Lower lobe of right lung (tissue), 2 donors: ENCODE measurements around the gene NDUFB10. TPM values are rescaled to one million over a fixed set of nuclear protein-coding genes. Genes with fewer than 3 reads are reported as not detected.

ENCODE experiments used
- ATAC-seq, 2 donors: fragments of 200-7000 bp; cut with Tn5 transposase; one replicate each; pipeline ENCODE4 v1.9.1; 2020 to 2022; ENCODE audit warnings: mild to moderate bottlenecking in 2 of 2, moderate library complexity in 2 of 2
- DNase-seq: peaks from one replicate; pipeline ENCODE4 v3.0.0-alpha.2; 2020
- H3K27ac ChIP-seq: fragments of 200-600 bp; one replicate; pipeline ENCODE4 v1.8.0; 2022
- H3K27me3 ChIP-seq: fragments of 200-600 bp; one replicate; pipeline ENCODE4 v1.8.0; 2022; ENCODE audit warnings: low read depth
- H3K36me3 ChIP-seq: fragments of 200-600 bp; one replicate; pipeline ENCODE4 v1.8.0; 2022; ENCODE audit warnings: mild to moderate bottlenecking
- H3K4me1 ChIP-seq: fragments of 200-600 bp; one replicate; pipeline ENCODE4 v1.8.0; 2022
- H3K4me3 ChIP-seq: fragments of 200-600 bp; one replicate; pipeline ENCODE4 v1.8.0; 2022; ENCODE audit warnings: mild to moderate bottlenecking
- H3K9me3 ChIP-seq: fragments of 200-600 bp; one replicate; pipeline ENCODE4 v1.8.0; 2022
- intact Hi-C: fragments of 100-400 bp; cut with DNase I; formaldehyde crosslinking; loops from one replicate; pipeline ENCODE4 v1.11.0; 2022
- total RNA-seq: library from RNA; stranded (reverse); fragmentation: NEBNext Ultra II Directional; extraction: Animal tissue kit (Norgen Biotek cat#: 25700); gene quantifications from one replicate; pipeline ENCODE4 v1.2.1, GENCODE V29; 2021
- TF ChIP-seq, protein P1 (sequence below): fragments of 200-600 bp; IDR thresholded peaks from one replicate; pipeline ENCODE4 v1.8.0; 2022; ENCODE audit warnings: antibody characterized with exemption, mild to moderate bottlenecking
- donor health status: DM: no; HTN: yes; CAD: no; lungs with severe emphysema.

NDUFB10 gene
- total RNA-seq, 1 donor from 2014 or later: 85.8 TPM

DNA sequence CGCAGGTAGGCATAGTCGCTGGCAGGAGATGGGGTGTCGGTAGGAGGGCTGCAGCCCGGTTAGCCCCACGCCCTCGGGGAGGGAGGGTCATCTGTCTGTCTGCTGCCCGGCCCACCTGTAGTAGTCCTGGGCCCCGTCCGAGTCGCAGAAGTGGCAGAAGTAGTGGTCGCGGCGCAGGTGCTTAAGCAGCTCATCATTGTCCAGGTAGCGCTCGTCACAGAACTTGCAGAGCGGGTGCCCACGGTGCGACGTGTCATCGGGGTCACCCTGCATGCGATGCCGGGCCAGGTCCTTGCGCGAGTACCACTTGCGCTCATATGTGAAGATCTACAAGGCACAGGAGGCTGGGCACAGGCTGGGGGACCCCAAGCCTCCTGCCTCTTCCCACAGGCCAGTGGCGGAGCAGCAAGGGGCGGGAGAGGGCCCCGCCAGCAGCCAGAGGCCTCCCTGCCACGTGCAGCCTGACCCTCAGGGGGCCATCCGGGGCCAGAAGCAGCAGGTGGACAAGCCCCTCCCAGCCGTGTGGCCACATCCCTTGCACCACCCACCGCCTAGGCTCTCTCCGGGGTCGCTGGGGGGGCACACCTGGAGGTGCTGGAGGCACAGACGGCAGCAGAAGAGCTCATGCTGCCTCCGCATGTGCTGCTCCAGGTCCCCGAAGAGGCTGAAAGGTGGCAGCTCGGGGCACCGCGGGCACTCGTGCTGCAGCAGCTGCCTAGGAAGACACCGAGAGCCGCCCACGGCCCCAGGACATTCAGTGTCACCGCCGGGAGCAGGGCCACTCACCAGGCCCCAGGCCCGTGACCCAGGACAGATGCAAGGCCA is 43.3 kb downstream of the NDUFB10 start:
- Histone ChIP-seq H3K27ac (no peak overlapping the region), H3K27me3 (no peaks in the 10 kb centered on the region), H3K9me3 (no peaks in the 10 kb centered on the region), H3K4me3 (no peak overlapping the region), H3K4me1 (peaks cover 49% of the 10 kb centered on the region), H3K36me3 (peaks cover 60% of the 10 kb centered on the region)
- TF ChIP-seq, protein P1, sequence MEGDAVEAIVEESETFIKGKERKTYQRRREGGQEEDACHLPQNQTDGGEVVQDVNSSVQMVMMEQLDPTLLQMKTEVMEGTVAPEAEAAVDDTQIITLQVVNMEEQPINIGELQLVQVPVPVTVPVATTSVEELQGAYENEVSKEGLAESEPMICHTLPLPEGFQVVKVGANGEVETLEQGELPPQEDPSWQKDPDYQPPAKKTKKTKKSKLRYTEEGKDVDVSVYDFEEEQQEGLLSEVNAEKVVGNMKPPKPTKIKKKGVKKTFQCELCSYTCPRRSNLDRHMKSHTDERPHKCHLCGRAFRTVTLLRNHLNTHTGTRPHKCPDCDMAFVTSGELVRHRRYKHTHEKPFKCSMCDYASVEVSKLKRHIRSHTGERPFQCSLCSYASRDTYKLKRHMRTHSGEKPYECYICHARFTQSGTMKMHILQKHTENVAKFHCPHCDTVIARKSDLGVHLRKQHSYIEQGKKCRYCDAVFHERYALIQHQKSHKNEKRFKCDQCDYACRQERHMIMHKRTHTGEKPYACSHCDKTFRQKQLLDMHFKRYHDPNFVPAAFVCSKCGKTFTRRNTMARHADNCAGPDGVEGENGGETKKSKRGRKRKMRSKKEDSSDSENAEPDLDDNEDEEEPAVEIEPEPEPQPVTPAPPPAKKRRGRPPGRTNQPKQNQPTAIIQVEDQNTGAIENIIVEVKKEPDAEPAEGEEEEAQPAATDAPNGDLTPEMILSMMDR: no peak
- ATAC-seq (no peak), DNase-seq (no peak)
- intact Hi-C loops: no loop called here

DNA sequence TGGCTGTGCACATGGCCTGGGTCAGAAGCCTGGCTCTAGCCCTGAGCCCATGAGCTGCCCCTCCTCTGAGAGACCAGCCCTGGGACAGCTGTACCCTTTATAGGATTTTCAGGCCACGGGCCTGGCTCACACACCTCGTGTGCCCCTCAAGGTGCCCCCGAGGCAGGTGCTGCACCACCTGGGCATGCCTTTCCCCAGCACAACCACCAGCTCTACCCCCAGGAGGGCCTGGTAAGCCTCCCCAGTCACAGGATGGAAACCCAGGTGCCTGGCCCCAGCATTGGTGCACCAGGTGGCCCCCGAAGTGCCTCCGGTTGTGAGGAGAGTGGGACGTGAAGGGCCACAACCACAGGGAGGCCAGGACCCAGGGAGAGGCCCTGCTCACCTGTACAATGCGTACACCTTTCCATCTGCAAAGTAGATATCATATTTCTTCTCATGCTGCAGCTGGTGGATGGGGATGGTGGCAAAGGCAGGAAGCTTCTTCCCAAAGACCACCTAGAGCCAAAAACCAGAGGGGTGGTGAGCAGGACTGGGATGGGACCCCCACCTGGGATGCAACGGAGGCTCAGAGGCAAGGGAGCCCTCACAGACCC is 44.0 kb downstream of the NDUFB10 start:
- no peak for ATAC-seq
- peaks cover 52% of the 10 kb centered on the region for H3K4me1 ChIP-seq
- DNase-seq: no peak
- intact Hi-C loops: no loop called here
- H3K36me3 ChIP-seq: peaks cover 53% of the 10 kb centered on the region
- H3K9me3 ChIP-seq: no peaks in the 10 kb centered on the region
- H3K27ac ChIP-seq: no peak overlapping the region
- TF ChIP-seq, protein P1: no peak
- no peaks in the 10 kb centered on the region for H3K27me3 ChIP-seq
- H3K4me3 ChIP-seq: no peak overlapping the region

DNA sequence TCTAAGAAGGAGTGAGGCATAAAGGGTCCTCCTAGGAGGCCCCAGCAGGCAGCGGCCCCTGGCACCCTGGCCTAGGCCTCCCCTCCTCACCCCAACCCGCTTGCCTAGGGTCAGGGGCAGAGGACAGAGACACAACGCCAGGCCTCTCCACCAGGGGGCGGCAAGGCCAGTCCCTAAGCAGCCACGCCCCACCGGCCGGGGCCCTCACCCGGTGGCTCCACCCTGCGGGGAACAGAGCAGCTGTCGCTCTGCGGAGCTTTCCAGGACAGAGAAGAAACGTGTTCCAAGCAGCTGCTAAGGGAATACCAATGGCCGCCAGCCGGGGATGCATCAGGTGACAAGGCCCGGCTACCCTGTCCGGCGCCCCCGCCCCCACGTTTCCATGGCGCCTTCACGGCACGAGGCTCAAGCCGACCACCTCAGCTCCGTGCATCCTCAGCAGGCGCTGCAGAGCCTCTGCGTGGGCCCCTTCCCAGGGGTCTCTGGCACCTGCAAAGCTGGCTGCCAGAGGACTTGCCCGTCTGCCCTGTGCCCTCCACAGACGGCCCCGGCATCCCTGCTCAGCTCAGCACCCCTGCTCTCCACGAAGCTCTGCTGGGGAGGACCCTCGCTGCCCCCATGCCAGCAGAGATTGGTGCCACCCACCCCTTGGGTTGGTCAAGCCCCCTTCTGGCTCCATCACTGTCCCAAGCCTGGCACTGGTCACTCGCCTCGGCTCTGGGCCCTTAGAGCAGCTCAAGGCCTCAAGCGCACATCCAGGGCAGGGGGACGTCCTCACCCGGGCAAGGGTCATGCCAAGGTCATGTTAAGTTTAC is 44.7 kb downstream of the NDUFB10 start:
- DNase-seq (peak; percentile 94), ATAC-seq (peak; percentile 85 to 90)
- intact Hi-C loops: no loop called here
- Histone ChIP-seq H3K27me3 (no peaks in the 10 kb centered on the region), H3K4me1 (peaks cover 56% of the 10 kb centered on the region), H3K4me3 (peak overlapping the region; percentile 32), H3K36me3 (peaks cover 46% of the 10 kb centered on the region), H3K9me3 (no peaks in the 10 kb centered on the region), H3K27ac (no peak overlapping the region)
- TF ChIP-seq, protein P1: peak; percentile 95

DNA sequence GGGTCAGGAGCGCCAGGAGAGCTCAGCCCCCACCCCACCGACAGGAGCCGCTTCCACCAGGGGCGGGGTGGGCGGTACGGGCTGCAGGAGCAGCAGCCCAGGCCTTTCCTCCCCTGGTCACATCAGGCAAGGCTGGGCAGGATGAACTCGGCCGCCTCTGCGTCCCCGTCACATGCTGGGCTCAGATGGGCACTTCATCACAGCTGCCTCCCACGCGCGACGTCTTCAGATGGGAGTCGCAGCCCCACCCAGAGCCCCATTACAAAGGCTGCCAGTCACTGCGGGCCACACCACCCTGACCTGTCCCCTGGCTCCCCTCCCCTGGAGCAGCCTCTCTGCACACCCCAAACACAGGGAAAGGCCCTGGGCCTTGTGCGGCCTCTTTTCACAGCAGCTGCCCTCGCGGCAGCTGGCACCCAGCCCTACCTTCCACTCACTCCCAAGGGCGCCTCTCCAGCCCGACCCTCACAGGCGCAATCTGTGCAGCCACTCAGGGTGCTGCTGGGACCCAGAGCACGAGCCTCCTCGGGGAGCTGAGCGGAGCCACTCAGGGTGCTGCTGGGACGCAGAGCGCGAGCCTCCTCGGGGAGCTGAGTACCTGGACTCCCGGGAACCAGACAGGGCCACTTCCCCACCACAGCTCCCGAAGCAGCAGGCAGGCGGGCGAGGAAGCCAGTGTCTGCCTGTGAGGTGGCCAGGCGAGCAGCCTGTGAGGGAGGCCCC is 45.6 kb downstream of the NDUFB10 start:
- TF ChIP-seq, protein P1: no peak
- Histone ChIP-seq H3K9me3 (no peaks in the 10 kb centered on the region), H3K4me1 (peaks cover 56% of the 10 kb centered on the region), H3K36me3 (peaks cover 36% of the 10 kb centered on the region), H3K27me3 (no peaks in the 10 kb centered on the region), H3K27ac (no peak overlapping the region), H3K4me3 (no peak overlapping the region)
- DNase-seq: no peak
- ATAC-seq: no peak
- intact Hi-C loops: no loop called here

DNA sequence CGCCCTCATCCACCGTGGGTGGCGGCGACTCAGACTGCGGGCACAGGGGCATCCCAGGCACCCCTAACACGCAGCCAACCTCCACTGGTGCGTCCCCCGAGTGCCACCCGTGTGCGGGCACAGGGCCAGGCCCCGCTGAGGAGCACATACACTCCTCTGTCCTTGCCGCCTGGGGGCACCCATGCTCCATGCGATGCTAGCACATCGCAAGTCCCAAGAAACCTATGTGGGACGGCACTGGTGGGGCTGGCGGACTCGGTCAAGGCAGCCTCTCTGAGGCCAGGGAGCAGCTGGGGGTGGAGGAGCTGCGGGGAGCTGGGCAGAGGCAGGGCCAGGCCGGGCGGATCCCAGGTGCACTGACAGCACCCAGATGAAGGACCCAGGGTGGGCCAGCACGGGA is 46.3 kb downstream of the NDUFB10 start:
- Histone ChIP-seq H3K4me3 (no peak overlapping the region), H3K27ac (no peak overlapping the region), H3K9me3 (no peaks in the 10 kb centered on the region), H3K4me1 (peaks cover 63% of the 10 kb centered on the region), H3K36me3 (peaks cover 29% of the 10 kb centered on the region), H3K27me3 (no peaks in the 10 kb centered on the region)
- intact Hi-C loops: no loop called here
- ATAC-seq (no peak), DNase-seq (no peak)
- TF ChIP-seq, protein P1: peak; percentile 39
